Right lobe of liver (tissue), 6 donors: Measurements from ENCODE around the gene COPS6. TPM values are rescaled to one million over a fixed set of nuclear protein-coding genes. Genes with fewer than 3 reads are reported as not detected.

Experiments used
- ATAC-seq, 4 donors: fragments of 200-7000 bp; cut with Tn5 transposase; one replicate each; pipeline ENCODE4 v1.9.1; 2020; ENCODE audit warnings: mild to moderate bottlenecking in 4 of 4, moderate library complexity in 4 of 4
- DNase-seq, 3 donors: peaks; one replicate each; pipeline ENCODE4 v3.0.0-alpha.2; 2020
- H3K27ac ChIP-seq, 3 donors: fragments of 200-600 bp; one replicate each; pipeline ENCODE4 v1.8.0; 2022
- H3K27me3 ChIP-seq, 2 donors: fragments of 200-600 bp; one replicate each; pipeline ENCODE4 v1.8.0; 2022
- H3K36me3 ChIP-seq, 4 donors: fragments of 200-600 bp; sonication (generic) in 1 of 4; one replicate each; pipeline versions ENCODE4 v1.5.1 to v1.8.0; 2017 to 2022; ENCODE audit warnings: control low read depth in 1 of 4
- H3K4me1 ChIP-seq, 4 donors: fragments of 200-600 bp; sonication (generic) in 1 of 4; one replicate each; pipeline versions ENCODE4 v1.5.1 to v1.8.0; 2017 to 2022; ENCODE audit warnings: control low read depth in 1 of 4
- H3K4me3 ChIP-seq, 3 donors: fragments of 200-600 bp; one replicate each; pipeline ENCODE4 v1.8.0; 2022
- H3K9me3 ChIP-seq, 4 donors: fragments of 200-600 bp; sonication (generic) in 1 of 4; one replicate each; pipeline versions ENCODE4 v1.5.1 to v1.8.0; 2017 to 2022; ENCODE audit warnings: control low read depth in 1 of 4
- POLR2A ChIP-seq: fragments of 450-650 bp; IDR thresholded peaks from one replicate; pipeline ENCODE4 v1.6.1; 2017; ENCODE audit warnings: antibody characterized with exemption, mild to moderate bottlenecking
- WGBS: methylation state at CpG from one replicate; pipeline ENCODE4 v1.1.6; 2018; ENCODE audit warnings: low coverage, low lambda C conversion rate; ENCODE audit not compliant: insufficient coverage; ENCODE audit errors: missing lambda C conversion rate; 5-methylcytosine and 5-hydroxymethylcytosine counted together
- intact Hi-C, 2 donors: fragments of 100-400 bp; cut with DNase I; formaldehyde crosslinking; loops; one replicate each; pipeline versions ENCODE4 v1.11.2 to v1.14.1; 2022
- total RNA-seq, 6 experiments: library from RNA; depleted of rRNA in 2 of 6; stranded (reverse); fragments of >200 nt in 2 of 6; fragmentation: NEBNext Ultra II Directional in 3 of 6; extraction: Animal tissue kit (Norgen Biotek cat#: 25700) in 3 of 6; gene quantifications; one replicate each; pipeline versions ENCODE4 v1.1.0 to v1.2.4, GENCODE V29; 2016 to 2023
- TF ChIP-seq, protein P1 (sequence below), 4 donors: fragments of 200-600 bp in 3 of 4; fragments of 450-650 bp in 1 of 4; IDR thresholded peaks; one replicate each; pipeline versions ENCODE4 v1.5.1 to v1.8.0; 2016 to 2022; ENCODE audit warnings: antibody characterized with exemption in 4 of 4, mild to moderate bottlenecking in 2 of 4
- donor health status: DM: no; HTN: yes; CAD: no.
- donor health status: DM: no; HTN: no; CAD: no.
- donor health status: DM: no; HTN: no; CAD: no.
- donor health status: DM: no; HTN: yes; CAD: no.
- donor health status: DM: no; HTN: yes; CAD: no.

COPS6 gene
- total RNA-seq, 6 experiments from 2014 or later = 28.3 to 49.7 (median 42.7) TPM

GRCh38 chr7:100072462-100072861, 16.3 kb upstream of the COPS6 start:
- H3K4me1 ChIP-seq = no peaks in the 10 kb centered on the region
- TF ChIP-seq, protein P1, sequence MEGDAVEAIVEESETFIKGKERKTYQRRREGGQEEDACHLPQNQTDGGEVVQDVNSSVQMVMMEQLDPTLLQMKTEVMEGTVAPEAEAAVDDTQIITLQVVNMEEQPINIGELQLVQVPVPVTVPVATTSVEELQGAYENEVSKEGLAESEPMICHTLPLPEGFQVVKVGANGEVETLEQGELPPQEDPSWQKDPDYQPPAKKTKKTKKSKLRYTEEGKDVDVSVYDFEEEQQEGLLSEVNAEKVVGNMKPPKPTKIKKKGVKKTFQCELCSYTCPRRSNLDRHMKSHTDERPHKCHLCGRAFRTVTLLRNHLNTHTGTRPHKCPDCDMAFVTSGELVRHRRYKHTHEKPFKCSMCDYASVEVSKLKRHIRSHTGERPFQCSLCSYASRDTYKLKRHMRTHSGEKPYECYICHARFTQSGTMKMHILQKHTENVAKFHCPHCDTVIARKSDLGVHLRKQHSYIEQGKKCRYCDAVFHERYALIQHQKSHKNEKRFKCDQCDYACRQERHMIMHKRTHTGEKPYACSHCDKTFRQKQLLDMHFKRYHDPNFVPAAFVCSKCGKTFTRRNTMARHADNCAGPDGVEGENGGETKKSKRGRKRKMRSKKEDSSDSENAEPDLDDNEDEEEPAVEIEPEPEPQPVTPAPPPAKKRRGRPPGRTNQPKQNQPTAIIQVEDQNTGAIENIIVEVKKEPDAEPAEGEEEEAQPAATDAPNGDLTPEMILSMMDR (IDR thresholded peaks at IDR 0.05) = no peak
- no peak for TF ChIP-seq POLR2A
- H3K27ac ChIP-seq = no peak overlapping the region
- no peak for DNase-seq
- no peaks in the 10 kb centered on the region for H3K27me3 ChIP-seq
- H3K36me3 ChIP-seq = peaks cover 8 to 78% (median 58%) of the 10 kb centered on the region in 4 donors
- intact Hi-C loops = no loop called here
- H3K9me3 ChIP-seq = peaks cover 4 to 16% (median 9%) of the 10 kb centered on the region in 4 donors
- 97% methylated on average over 5 of the region's 10 CpGs for WGBS
- ATAC-seq = no peak
- no peak overlapping the region for H3K4me3 ChIP-seq

DNA sequence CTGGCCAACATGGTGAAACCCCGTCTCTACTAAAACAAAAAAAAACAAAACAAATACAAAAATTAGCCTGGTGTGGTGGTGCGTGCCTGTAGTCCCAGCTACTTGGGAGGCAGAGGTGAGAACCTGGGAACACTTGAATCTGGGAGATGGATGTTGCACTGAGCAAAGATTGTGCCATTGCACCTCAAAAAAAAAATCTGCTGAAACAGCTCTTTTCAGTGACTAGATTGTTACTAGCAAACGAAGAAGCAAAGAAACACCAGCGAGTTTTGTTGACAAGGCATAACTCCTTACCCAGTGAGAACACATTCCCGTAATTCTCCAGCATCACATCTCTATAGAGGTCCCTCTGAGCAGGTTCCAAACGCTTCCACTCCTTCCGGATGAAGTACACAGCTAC, 13.9 kb upstream of the COPS6 start:
- Histone ChIP-seq H3K27me3 (no peaks in the 10 kb centered on the region), H3K27ac (no peak overlapping the region), H3K36me3 (peaks cover 8 to 74% (median 57%) of the 10 kb centered on the region in 4 donors), H3K4me1 (peaks cover 0 to 19% (median 8%) of the 10 kb centered on the region in 4 donors), H3K9me3 (peaks cover 4 to 16% (median 9%) of the 10 kb centered on the region in 4 donors), H3K4me3 (no peak overlapping the region)
- 75% methylated on average over 7 of the region's 7 CpGs for whole genome bisulfite sequencing
- intact Hi-C loops = no loop called here
- no peak for ATAC-seq
- TF ChIP-seq, protein P1 (IDR thresholded peaks at IDR 0.05) = no peak
- no peak for TF ChIP-seq POLR2A
- no peak for DNase-seq

DNA sequence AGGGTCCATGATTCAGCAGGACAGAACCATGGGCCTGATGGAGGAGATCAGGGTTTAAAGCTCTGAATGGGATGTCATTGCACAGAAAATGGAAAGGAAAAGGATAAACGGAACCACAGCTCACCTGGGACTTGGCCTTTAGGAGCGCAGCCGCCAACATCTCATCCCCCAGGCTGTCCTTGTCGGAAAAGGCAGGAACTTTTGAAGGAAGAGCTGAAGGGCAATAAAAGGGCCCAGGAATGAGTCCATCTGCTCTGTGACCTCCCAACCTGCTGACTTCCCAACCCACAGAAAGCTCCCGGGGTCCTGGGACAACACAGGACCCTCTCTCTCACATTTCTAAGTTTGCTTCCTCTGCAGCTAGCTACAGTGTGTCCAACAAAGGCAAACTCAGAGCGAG, 13.4 kb upstream of the COPS6 start:
- TF ChIP-seq, protein P1 (IDR thresholded peaks at IDR 0.05) = no peak
- no peak for TF ChIP-seq POLR2A
- Histone ChIP-seq H3K27ac (no peak overlapping the region), H3K4me3 (no peak overlapping the region), H3K9me3 (peaks cover 4 to 14% (median 9%) of the 10 kb centered on the region in 4 donors), H3K27me3 (no peaks in the 10 kb centered on the region), H3K4me1 (peaks cover 0 to 25% (median 11%) of the 10 kb centered on the region in 4 donors), H3K36me3 (peaks cover 8 to 70% (median 54%) of the 10 kb centered on the region in 4 donors)
- WGBS = no CpG with 5 or more reads among the region's 6 CpGs
- no peak for DNase-seq
- no peak for ATAC-seq
- intact Hi-C loops = no loop called here

DNA sequence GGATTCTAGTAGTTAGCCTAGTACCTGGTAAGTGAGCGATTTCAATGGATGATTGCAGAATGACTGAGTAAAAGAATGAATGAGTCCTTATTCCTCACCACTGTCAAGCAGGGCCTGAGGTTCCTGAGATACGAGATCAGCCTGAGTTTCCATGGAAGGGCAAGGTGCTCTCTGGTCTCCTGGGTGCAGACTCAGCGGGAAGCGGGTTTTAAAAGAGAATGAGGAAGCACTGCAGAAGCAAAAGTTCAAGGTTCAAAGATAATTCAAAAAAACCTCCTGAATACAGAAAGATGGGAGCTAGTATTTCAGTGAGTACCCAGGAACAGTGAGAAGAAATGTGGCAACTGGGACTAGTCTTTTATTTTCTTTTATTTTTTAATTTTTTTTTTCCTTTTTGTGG, 11.6 kb upstream of the COPS6 start:
- 72% methylated on average over 4 of the region's 4 CpGs for WGBS
- no peak overlapping the region for H3K27ac ChIP-seq
- no peak for ATAC-seq
- H3K36me3 ChIP-seq = peaks cover 0 to 53% (median 36%) of the 10 kb centered on the region in 4 donors
- intact Hi-C loops = no loop called here
- H3K27me3 ChIP-seq = no peaks in the 10 kb centered on the region
- H3K4me1 ChIP-seq = peaks cover 0 to 28% (median 12%) of the 10 kb centered on the region in 4 donors
- no peak for DNase-seq
- H3K9me3 ChIP-seq = peaks cover 0 to under 1% (median 0%) of the 10 kb centered on the region in 4 donors
- H3K4me3 ChIP-seq = no peak overlapping the region
- TF ChIP-seq, protein P1 (IDR thresholded peaks at IDR 0.05) = no peak
- no peak for TF ChIP-seq POLR2A
